WTC11 (cell line): ENCODE measurements around the gene TRAPPC10.

Experiments used
- ATF1 ChIP-seq: sonication (generic); formaldehyde crosslinking; IDR thresholded peaks from 2 replicates; pipeline ENCODE4 v1.8.1; 2023; ENCODE audit warnings: mild to moderate bottlenecking, moderate library complexity, missing genetic modification reagents
- CBFB ChIP-seq: sonication (generic); formaldehyde crosslinking; IDR thresholded peaks from 2 replicates; pipeline ENCODE4 v1.8.1; 2022; ENCODE audit warnings: mild to moderate bottlenecking, low read depth, missing genetic modification reagents
- E2F4 ChIP-seq: sonication (generic); formaldehyde crosslinking; IDR thresholded peaks from 2 replicates; pipeline ENCODE4 v1.8.1; 2022; ENCODE audit warnings: low read depth, mild to moderate bottlenecking, moderate library complexity, missing genetic modification reagents, borderline replicate concordance
- FOXJ3 ChIP-seq: sonication (generic); formaldehyde crosslinking; IDR thresholded peaks from 2 replicates; pipeline ENCODE4 v1.9.0; 2021; ENCODE audit warnings: missing genetic modification reagents, mild to moderate bottlenecking, borderline replicate concordance
- MAX ChIP-seq: sonication (generic); formaldehyde crosslinking; IDR thresholded peaks from 2 replicates; pipeline ENCODE4 v1.8.0; 2022; ENCODE audit warnings: mild to moderate bottlenecking, missing genetic modification reagents
- SMAD3 ChIP-seq: sonication (generic); formaldehyde crosslinking; IDR thresholded peaks from 2 replicates; pipeline ENCODE4 v1.8.0; 2022; ENCODE audit warnings: missing genetic modification reagents, mild to moderate bottlenecking, borderline replicate concordance
- TCF7 ChIP-seq: sonication (generic); formaldehyde crosslinking; IDR thresholded peaks from 2 replicates; pipeline ENCODE4 v1.8.0; 2022; ENCODE audit warnings: mild to moderate bottlenecking, low read depth, missing genetic modification reagents, moderate library complexity
- USF2 ChIP-seq: sonication (generic); formaldehyde crosslinking; IDR thresholded peaks from 2 replicates; pipeline ENCODE4 v1.8.1; 2023; ENCODE audit warnings: mild to moderate bottlenecking, missing genetic modification reagents, moderate library complexity
- ZNF317 ChIP-seq: sonication (generic); formaldehyde crosslinking; IDR thresholded peaks from 2 replicates; pipeline ENCODE4 v1.8.1; 2023; ENCODE audit warnings: low read depth, mild to moderate bottlenecking, moderate library complexity, missing genetic modification reagents, borderline replicate concordance
- TF ChIP-seq, protein P1 (sequence below): sonication (generic); formaldehyde crosslinking; conservative IDR thresholded peaks from 2 replicates; pipeline ENCODE4 v1.8.1; 2022; ENCODE audit warnings: mild to moderate bottlenecking, missing genetic modification reagents
- TF ChIP-seq, protein P2 (sequence below): fragments of 200-600 bp; IDR thresholded peaks from 2 replicates; pipeline ENCODE4 v1.8.0; 2022; ENCODE audit warnings: antibody characterized with exemption
- TF ChIP-seq, protein P3 (sequence below): sonication (generic); formaldehyde crosslinking; conservative IDR thresholded peaks from 2 replicates; pipeline ENCODE4 v1.8.1; 2023; ENCODE audit warnings: mild to moderate bottlenecking, low read depth, missing genetic modification reagents, moderate library complexity

DNA sequence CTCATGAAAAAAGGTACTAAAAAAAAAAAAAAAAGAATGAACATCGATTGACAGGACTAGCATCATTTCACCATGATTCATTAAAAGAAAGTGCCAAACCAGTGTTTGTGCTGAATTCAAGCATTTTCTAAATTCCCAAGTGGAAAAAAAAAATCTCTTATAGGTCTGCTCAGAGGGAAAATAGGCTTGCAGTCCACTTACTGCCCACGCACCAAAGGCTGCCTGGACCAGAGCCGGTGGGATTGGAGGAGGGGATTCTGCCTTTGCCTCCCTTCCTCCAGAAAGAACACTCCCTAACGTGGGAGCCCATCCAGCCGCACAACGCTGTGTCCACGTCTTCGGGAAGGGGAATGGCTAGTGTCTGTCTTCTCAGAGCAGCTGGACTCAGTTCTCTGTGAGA, 5.5 kb upstream of the TRAPPC10 start:
- TF ChIP-seq USF2 (CRISPR knock-in tag) (no peak), MAX (CRISPR knock-in tag) (no peak), SMAD3 (no peak), E2F4 (CRISPR knock-in tag) (no peak), FOXJ3 (CRISPR knock-in tag) (no peak), ATF1 (CRISPR knock-in tag) (no peak), CBFB (CRISPR knock-in tag) (no peak), TCF7 (CRISPR knock-in tag) (no peak), ZNF317 (CRISPR knock-in tag) (no peak)
- TF ChIP-seq, protein P1, sequence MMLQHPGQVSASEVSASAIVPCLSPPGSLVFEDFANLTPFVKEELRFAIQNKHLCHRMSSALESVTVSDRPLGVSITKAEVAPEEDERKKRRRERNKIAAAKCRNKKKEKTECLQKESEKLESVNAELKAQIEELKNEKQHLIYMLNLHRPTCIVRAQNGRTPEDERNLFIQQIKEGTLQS, result no peak
- TF ChIP-seq, protein P2, sequence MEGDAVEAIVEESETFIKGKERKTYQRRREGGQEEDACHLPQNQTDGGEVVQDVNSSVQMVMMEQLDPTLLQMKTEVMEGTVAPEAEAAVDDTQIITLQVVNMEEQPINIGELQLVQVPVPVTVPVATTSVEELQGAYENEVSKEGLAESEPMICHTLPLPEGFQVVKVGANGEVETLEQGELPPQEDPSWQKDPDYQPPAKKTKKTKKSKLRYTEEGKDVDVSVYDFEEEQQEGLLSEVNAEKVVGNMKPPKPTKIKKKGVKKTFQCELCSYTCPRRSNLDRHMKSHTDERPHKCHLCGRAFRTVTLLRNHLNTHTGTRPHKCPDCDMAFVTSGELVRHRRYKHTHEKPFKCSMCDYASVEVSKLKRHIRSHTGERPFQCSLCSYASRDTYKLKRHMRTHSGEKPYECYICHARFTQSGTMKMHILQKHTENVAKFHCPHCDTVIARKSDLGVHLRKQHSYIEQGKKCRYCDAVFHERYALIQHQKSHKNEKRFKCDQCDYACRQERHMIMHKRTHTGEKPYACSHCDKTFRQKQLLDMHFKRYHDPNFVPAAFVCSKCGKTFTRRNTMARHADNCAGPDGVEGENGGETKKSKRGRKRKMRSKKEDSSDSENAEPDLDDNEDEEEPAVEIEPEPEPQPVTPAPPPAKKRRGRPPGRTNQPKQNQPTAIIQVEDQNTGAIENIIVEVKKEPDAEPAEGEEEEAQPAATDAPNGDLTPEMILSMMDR, result no peak
- TF ChIP-seq, protein P3, sequence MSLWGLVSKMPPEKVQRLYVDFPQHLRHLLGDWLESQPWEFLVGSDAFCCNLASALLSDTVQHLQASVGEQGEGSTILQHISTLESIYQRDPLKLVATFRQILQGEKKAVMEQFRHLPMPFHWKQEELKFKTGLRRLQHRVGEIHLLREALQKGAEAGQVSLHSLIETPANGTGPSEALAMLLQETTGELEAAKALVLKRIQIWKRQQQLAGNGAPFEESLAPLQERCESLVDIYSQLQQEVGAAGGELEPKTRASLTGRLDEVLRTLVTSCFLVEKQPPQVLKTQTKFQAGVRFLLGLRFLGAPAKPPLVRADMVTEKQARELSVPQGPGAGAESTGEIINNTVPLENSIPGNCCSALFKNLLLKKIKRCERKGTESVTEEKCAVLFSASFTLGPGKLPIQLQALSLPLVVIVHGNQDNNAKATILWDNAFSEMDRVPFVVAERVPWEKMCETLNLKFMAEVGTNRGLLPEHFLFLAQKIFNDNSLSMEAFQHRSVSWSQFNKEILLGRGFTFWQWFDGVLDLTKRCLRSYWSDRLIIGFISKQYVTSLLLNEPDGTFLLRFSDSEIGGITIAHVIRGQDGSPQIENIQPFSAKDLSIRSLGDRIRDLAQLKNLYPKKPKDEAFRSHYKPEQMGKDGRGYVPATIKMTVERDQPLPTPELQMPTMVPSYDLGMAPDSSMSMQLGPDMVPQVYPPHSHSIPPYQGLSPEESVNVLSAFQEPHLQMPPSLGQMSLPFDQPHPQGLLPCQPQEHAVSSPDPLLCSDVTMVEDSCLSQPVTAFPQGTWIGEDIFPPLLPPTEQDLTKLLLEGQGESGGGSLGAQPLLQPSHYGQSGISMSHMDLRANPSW (CRISPR knock-in tag), result no peak
